Kidney epithelial cell (primary cell): ENCODE results near the gene PRMT7. TPM values are rescaled to one million over a fixed set of nuclear protein-coding genes. Genes with fewer than 3 reads are reported as not detected.
A peak's percentile ranks its signal among the peaks of the same experiment; 100 is the strongest.

Experiments
- DNase-seq: peaks from one replicate; pipeline ENCODE4 v3.0.0-alpha.2; 2010; ENCODE audit warnings: low read depth
- H3K27me3 ChIP-seq: 2 replicates; pipeline ENCODE4 v1.6.0; 2011; ENCODE audit warnings: low read length; ENCODE audit not compliant: control insufficient read depth, insufficient read depth
- H3K36me3 ChIP-seq: 2 replicates; pipeline ENCODE4 v1.5.1; 2011; ENCODE audit warnings: low read length; ENCODE audit not compliant: control insufficient read depth, insufficient read depth
- H3K4me3 ChIP-seq: 2 replicates; pipeline ENCODE4 v1.5.1; 2011; ENCODE audit warnings: low read depth, mild to moderate bottlenecking, control low read depth, low read length
- CTCF ChIP-seq: IDR thresholded peaks from 2 replicates; pipeline ENCODE4 v1.5.1; 2011; ENCODE audit warnings: mild to moderate bottlenecking, moderate library complexity, low read length, control low read depth, inconsistent platforms; ENCODE audit not compliant: insufficient read depth, poor library complexity, severe bottlenecking
- total RNA-seq: library from RNA; depleted of rRNA; stranded (reverse); fragments of >200 nt; gene quantifications from 2 replicates; pipeline ENCODE4 v1.2.3, GENCODE V29; 2015

Gene PRMT7
- total RNA-seq, 1 donor from 2014 or later: 41.8 TPM

GRCh38 chr16:68298907-68299561 is 11.8 kb upstream of the PRMT7 start:
- H3K27me3 ChIP-seq: no peaks in the 10 kb centered on the region
- no peak for TF ChIP-seq CTCF
- no peaks in the 10 kb centered on the region for H3K36me3 ChIP-seq
- no peak overlapping the region for H3K4me3 ChIP-seq
- no peak for DNase-seq

GRCh38 chr16:68299571-68300453 is 11.0 kb upstream of the PRMT7 start:
- H3K4me3 ChIP-seq: no peak overlapping the region
- no peak for TF ChIP-seq CTCF
- H3K27me3 ChIP-seq: no peaks in the 10 kb centered on the region
- no peaks in the 10 kb centered on the region for H3K36me3 ChIP-seq
- DNase-seq: no peak

- no peak for DNase-seq
- TF ChIP-seq CTCF: no peak
- Histone ChIP-seq H3K27me3 (no peaks in the 10 kb centered on the region), H3K36me3 (no peaks in the 10 kb centered on the region), H3K4me3 (no peak overlapping the region)
Measured at GRCh38 chr16:68300734-68301459, 9.9 kb upstream of the PRMT7 start.

GRCh38 chr16:68306633-68307032 is 4.2 kb upstream of the PRMT7 start:
- TF ChIP-seq CTCF: no peak
- Histone ChIP-seq H3K36me3 (no peaks in the 10 kb centered on the region), H3K4me3 (no peak overlapping the region), H3K27me3 (no peaks in the 10 kb centered on the region)
- no peak for DNase-seq

- Histone ChIP-seq H3K36me3 (no peaks in the 10 kb centered on the region), H3K4me3 (peak overlapping the region; percentile 88), H3K27me3 (no peaks in the 10 kb centered on the region)
- DNase-seq: no peak
- no peak for TF ChIP-seq CTCF
Measured at GRCh38 chr16:68309799-68310198, 1.0 kb upstream of the PRMT7 start.
